Activated CD4-positive, alpha-beta T cell treated with anti-CD3 and anti-CD28 coated beads, Interleukin-10, Interleukin-2, amounts not matched to agents 100 ng/mL and 50 ng/mL, durations not matched to agents 16 hours and 8 hours (primary cell): ENCODE measurements around the gene KIAA1328.
"Not testable (repeated sequence)": the region's sequence is repeated elsewhere in the genome, so short reads cannot be mapped to it uniquely, and the experiment has no call there.

Source experiments
- DNase-seq: peaks from one replicate; pipeline ENCODE4 v3.0.0-alpha.2; 2020

The KIAA1328 gene

GRCh38 chr18:36828157-36828629 lies 734 bp upstream of the KIAA1328 start:
- peak; percentile 22 for DNase-seq

GRCh38 chr18:36829362-36830157 lies 633 bp downstream of the KIAA1328 start:
- no peak for DNase-seq

- no peak for DNase-seq
These were observed 1.2 kb downstream of the KIAA1328 start for GRCh38 chr18:36830158-36830495.

- DNase-seq, result peak; percentile 30
These were observed 2.2 kb downstream of the KIAA1328 start for GRCh38 chr18:36831139-36831538.

- DNase-seq, result no peak
These were observed 4.2 kb downstream of the KIAA1328 start for GRCh38 chr18:36833120-36833519.

- DNase-seq, result no peak
These were observed 7.0 kb downstream of the KIAA1328 start for GRCh38 chr18:36835927-36836326.

- DNase-seq, result no peak
These were observed 10.9 kb downstream of the KIAA1328 start for GRCh38 chr18:36839835-36840234.

- no peak for DNase-seq
These were observed 14.3 kb downstream of the KIAA1328 start for GRCh38 chr18:36843199-36843598.

- DNase-seq, result no peak
These were observed 14.9 kb downstream of the KIAA1328 start for GRCh38 chr18:36843784-36844183.

- DNase-seq, result no peak
These were observed 19.7 kb downstream of the KIAA1328 start for GRCh38 chr18:36848609-36849008.

GRCh38 chr18:36849288-36850006 lies 20.5 kb downstream of the KIAA1328 start:
- no peak for DNase-seq

- DNase-seq, result peak; percentile 60
These were observed 21.7 kb downstream of the KIAA1328 start for GRCh38 chr18:36850527-36851201.

GRCh38 chr18:36851202-36851590 lies 22.3 kb downstream of the KIAA1328 start:
- no peak for DNase-seq

- DNase-seq, result no peak
These were observed 27.9 kb downstream of the KIAA1328 start for GRCh38 chr18:36856815-36857214.

- peak; percentile 22 for DNase-seq
These were observed 33.3 kb downstream of the KIAA1328 start for GRCh38 chr18:36862182-36862581.

- no peak for DNase-seq
These were observed 38.1 kb downstream of the KIAA1328 start for GRCh38 chr18:36867056-36867455.

GRCh38 chr18:36871801-36872200 lies 42.9 kb downstream of the KIAA1328 start:
- no peak for DNase-seq

GRCh38 chr18:36872329-36872728 lies 43.4 kb downstream of the KIAA1328 start:
- DNase-seq, result no peak

GRCh38 chr18:36873826-36874225 lies 44.9 kb downstream of the KIAA1328 start:
- DNase-seq, result not testable (repeated sequence)

- DNase-seq, result not testable (repeated sequence)
These were observed 50.9 kb downstream of the KIAA1328 start for GRCh38 chr18:36879796-36880195.

- no peak for DNase-seq
These were observed 57.1 kb downstream of the KIAA1328 start for GRCh38 chr18:36885981-36886380.

- no peak for DNase-seq
These were observed 58.2 kb downstream of the KIAA1328 start for GRCh38 chr18:36887114-36887513.

GRCh38 chr18:36887864-36888263 lies 58.9 kb downstream of the KIAA1328 start:
- no peak for DNase-seq

GRCh38 chr18:36888778-36889177 lies 59.9 kb downstream of the KIAA1328 start:
- no peak for DNase-seq
